ENCODE results near the gene KLHL35. TPM values are rescaled to one million over a fixed set of nuclear protein-coding genes. Genes with fewer than 3 reads are reported as not detected.
A peak's percentile ranks its signal among the peaks of the same experiment; 100 is the strongest.

Gene KLHL35
- total RNA-seq, 1 experiment from 2014 or later: 0.83 TPM

DNA sequence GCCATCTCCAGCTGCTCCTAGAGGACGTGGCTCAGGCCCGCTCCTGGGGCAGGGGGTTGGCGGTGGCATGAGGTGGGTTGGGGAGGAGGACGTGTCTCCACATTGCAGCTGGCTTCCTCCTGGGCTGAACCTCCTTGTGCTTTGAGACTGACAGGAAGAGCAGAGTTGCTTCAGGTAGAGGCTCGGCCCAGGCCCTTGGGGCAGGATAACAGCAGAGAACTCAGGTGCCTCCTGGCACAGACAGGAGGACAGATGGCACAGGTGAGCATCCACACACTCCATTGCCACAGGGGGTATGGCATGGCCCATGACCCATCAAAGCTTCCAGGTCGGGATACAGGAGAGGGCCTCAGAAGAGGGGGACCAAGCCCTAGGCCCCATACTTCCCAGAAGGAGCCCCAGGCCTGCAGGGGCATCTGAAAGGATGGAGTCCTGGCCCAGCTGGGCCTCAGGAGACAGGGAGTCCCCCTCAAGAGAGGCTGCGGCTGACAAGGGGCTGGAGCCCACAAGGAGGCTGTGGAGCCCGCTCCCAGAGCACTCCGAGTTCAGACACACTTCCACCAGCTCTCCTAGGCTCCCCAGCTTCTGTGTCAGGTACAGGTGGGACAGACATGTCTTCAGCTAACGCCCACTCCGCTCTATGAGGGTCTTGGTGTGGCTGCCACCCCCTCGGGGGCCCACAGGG lies 2.0 kb upstream of the KLHL35 start:
- Histone ChIP-seq H3K56ac (ENCODE audit: insufficient read length, low read depth, low read length) (no peak overlapping the region), H3K27me3 (ENCODE audit: insufficient read depth, low read length) (peaks cover 27% of the 10 kb centered on the region), H2AFZ (ENCODE audit: low read length) (no peak overlapping the region), H4K20me1 (ENCODE audit: control insufficient read depth, insufficient read depth, insufficient read length) (no peaks in the 10 kb centered on the region), H3T11ph (ENCODE audit: low read length) (no peak overlapping the region), H2AK5ac (ENCODE audit: insufficient read length, low read length) (no peak overlapping the region), H4K91ac (ENCODE audit: insufficient read length, low read depth, low read length) (no peak overlapping the region), H3K27ac (ENCODE audit: insufficient read length, low read depth, low read length) (no peak overlapping the region), H4K8ac (replicated peaks; ENCODE audit: insufficient read length, low read depth, low read length) (no peak overlapping the region), H2BK120ac (ENCODE audit: low read depth, low read length, poor library complexity, severe bottlenecking) (no peak overlapping the region), H3K79me2 (ENCODE audit: insufficient read depth, low read length) (no peaks in the 10 kb centered on the region), H3K18ac (ENCODE audit: insufficient read length, low read depth, low read length) (no peak overlapping the region), H3K9me3 (ENCODE audit: control insufficient read depth, low read depth, low read length) (no peaks in the 10 kb centered on the region), H3K23ac (ENCODE audit: insufficient read length, low read depth, low read length) (no peak overlapping the region), H3K4me1 (ENCODE audit: insufficient read depth, low read length) (peaks cover 3% of the 10 kb centered on the region; the same call in 1 of the 2 replicates), H2BK5ac (ENCODE audit: insufficient read length, low read length) (no peak overlapping the region), H3K14ac (ENCODE audit: insufficient read depth, low read length) (no peak overlapping the region), H2BK15ac (ENCODE audit: low read depth, low read length) (no peak overlapping the region), H2BK12ac (ENCODE audit: insufficient read length, low read depth, low read length) (no peak overlapping the region), H2BK20ac (ENCODE audit: low read depth, low read length, poor library complexity, severe bottlenecking) (no peak overlapping the region), H3K4ac (ENCODE audit: low read depth, low read length) (no peak overlapping the region), H3K79me1 (ENCODE audit: insufficient read depth, low read depth, low read length, poor library complexity, severe bottlenecking) (no peaks in the 10 kb centered on the region), H4K5ac (ENCODE audit: insufficient read length, low read depth, low read length) (no peak overlapping the region), H3K9ac (ENCODE audit: extremely low read depth, insufficient read length, low read length) (no peak overlapping the region), H3K23me2 (ENCODE audit: insufficient read length, low read depth, low read length, poor library complexity, severe bottlenecking) (peaks cover 6% of the 10 kb centered on the region), H3K4me2 (ENCODE audit: insufficient read depth, insufficient read length, low read length) (no peak overlapping the region)
- H3K4me3 Mint-ChIP-seq: no peak overlapping the region
- no peak for TF ChIP-seq CTCF (conservative IDR thresholded peaks at IDR 0.05)
- H3K36me3 Mint-ChIP-seq (ENCODE audit: insufficient read depth in 1 of 3, low read depth in 3 of 3): no peaks in the 10 kb centered on the region; a peak in 2 of 7 replicates
- peaks cover 2 to 6% of the 10 kb centered on the region in 2 experiments; a peak in 3 of 5 replicates for H3K9me3 Mint-ChIP-seq
- peak overlapping the region in 1 of 3 experiments; percentile 89; a peak in 1 of 7 replicates for H3K27ac Mint-ChIP-seq
- DNase-seq: no peak
- H3K4me1 Mint-ChIP-seq: peaks cover 29 to 41% of the 10 kb centered on the region in 2 experiments
- peaks cover 45% of the 10 kb centered on the region for H3K27me3 Mint-ChIP-seq (ENCODE audit: low read depth)
- WGBS (ENCODE audit: extremely low coverage, insufficient read length, low lambda C conversion rate): no CpG with 5 or more reads among the region's 12 CpGs
